ENCODE data around the gene ZNF256. TPM values are rescaled to one million over a fixed set of nuclear protein-coding genes. Genes with fewer than 3 reads are reported as not detected.

Gene ZNF256
- total RNA-seq (1 to 10 TPM; 4.9 to 8.1 TPM), polyA plus RNA-seq (1 to 10 TPM; 2.5 to 2.7 TPM)
- long read RNA-seq, donor 1, partial matches to known transcripts, result 0 of 3 reads
- long read RNA-seq, donor 1, other reads (novel, unspliced or antisense), result 0 of 3 reads
- long read RNA-seq, donor 2, partial matches to known transcripts, result 0 of 3 reads
- long read RNA-seq, donor 2, other reads (novel, unspliced or antisense), result 0 of 3 reads
- long read RNA-seq, donor 3, partial matches to known transcripts, result 0 of 4 reads
- long read RNA-seq, donor 3, other reads (novel, unspliced or antisense), result 0 of 4 reads
- long read RNA-seq, donor 4, result 0 reads
- long read RNA-seq, donor 5, partial matches to known transcripts, result 0 of 6 reads
- long read RNA-seq, donor 5, other reads (novel, unspliced or antisense), result 0 of 6 reads

DNA sequence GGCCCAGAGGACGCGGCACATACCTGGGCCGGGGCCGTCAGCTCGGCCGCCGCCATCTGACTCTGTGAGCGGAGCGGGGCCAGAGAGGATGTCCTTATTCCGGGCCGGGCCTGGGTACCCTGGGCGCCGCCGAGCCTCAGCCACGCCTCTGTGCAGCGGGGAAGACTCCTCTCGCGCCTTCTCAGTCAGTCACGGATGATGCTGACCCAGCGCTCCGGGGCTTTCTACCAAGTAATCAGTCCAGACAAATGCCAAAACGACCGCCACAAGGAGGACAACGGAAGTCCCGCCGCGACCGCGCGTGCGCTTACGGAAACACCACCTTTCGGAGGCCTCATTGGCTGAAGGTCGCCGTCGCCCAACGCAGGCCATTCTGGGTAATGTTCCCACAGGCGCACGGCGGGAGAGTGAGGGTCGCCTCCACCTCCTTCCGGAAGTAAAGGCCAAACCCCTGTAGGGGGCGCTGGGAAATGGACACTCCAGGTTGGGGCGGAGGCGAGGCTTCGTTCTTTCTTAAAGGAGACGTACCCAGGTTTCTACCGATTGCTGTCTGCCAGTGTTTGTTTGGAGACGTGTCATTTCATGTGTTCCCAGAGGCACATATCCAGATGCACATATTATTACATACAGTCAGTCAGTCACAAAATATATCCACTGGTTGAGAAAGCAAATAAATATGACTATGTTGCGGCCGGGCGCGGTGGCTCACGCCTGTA, at the start of gene ZNF256:
Gene ZNF256, minus strand, starts transcription at position 288 of the 716 bp plus-strand sequence. Its CDS starts 232 bp downstream, at position 56.
- Histone ChIP-seq H3K4me3 (peak within 1 kb of the TSS; percentile 90), H3K27ac (ENCODE audit: low read depth in 1 of 2, low read length in 1 of 2) (peak within 1 kb of the TSS; percentile 78 to 83), H3K27me3 (ENCODE audit: control insufficient read depth in 3 of 3, insufficient read depth in 3 of 3, low read length in 2 of 3) (no peaks in the 10 kb centered on the region), H3K9me3 (ENCODE audit: control insufficient read depth in 4 of 4, insufficient read depth in 3 of 4, low read length in 3 of 4) (peaks cover 0 to 54% (median 20%) of the 10 kb centered on the region in 4 donors), H3K36me3 (ENCODE audit: control insufficient read depth in 4 of 4, insufficient read depth in 4 of 4, low read length in 4 of 4) (peaks cover 9 to 28% (median 16%) of the 10 kb centered on the region in 4 donors), H3K4me1 (ENCODE audit: control insufficient read depth in 5 of 5, insufficient read depth in 5 of 5, low read length in 5 of 5) (peaks cover 0 to 8% (median 5%) of the 10 kb centered on the region in 5 donors), H3K9ac (ENCODE audit: insufficient read depth in 1 of 2, low read length in 2 of 2) (peak within 1 kb of the TSS; percentile 68 to 70)
- DNase-seq (peak; percentile 98 to 99 (median 98)), ATAC-seq (ENCODE audit: insufficient read depth, low FRiP score) (peak; percentile 98)
- WGBS, 2 donors, result 5 to 8% methylated on average over 44 to 54 of the region's 54 CpGs
- TF ChIP-seq, protein P1, sequence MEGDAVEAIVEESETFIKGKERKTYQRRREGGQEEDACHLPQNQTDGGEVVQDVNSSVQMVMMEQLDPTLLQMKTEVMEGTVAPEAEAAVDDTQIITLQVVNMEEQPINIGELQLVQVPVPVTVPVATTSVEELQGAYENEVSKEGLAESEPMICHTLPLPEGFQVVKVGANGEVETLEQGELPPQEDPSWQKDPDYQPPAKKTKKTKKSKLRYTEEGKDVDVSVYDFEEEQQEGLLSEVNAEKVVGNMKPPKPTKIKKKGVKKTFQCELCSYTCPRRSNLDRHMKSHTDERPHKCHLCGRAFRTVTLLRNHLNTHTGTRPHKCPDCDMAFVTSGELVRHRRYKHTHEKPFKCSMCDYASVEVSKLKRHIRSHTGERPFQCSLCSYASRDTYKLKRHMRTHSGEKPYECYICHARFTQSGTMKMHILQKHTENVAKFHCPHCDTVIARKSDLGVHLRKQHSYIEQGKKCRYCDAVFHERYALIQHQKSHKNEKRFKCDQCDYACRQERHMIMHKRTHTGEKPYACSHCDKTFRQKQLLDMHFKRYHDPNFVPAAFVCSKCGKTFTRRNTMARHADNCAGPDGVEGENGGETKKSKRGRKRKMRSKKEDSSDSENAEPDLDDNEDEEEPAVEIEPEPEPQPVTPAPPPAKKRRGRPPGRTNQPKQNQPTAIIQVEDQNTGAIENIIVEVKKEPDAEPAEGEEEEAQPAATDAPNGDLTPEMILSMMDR (IDR thresholded peaks at IDR 0.05; ENCODE audit: control extremely low read depth, extremely low read depth), result peak; percentile 45

DNA sequence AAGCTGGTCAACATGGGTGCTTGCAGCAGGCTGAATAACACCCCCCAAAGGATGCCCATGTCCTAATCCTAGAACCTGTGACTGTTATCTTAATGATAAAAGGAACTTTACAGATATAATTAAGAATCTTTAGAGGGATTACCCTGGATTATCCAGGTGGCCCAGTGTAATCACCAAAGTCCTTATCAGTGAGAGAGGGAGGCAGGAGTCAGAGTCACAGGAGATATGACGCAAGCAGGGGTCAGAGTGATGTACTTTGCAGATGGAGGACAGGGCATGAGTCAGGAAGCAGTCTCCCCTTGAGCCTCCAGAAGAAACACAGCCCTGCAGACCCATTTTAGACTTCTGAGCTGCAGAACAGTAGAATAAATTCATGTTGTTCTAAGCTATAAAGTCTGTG, 45.3 kb upstream of the ZNF256 start:
- no peak for DNase-seq
- WGBS, 2 donors, result 97 to 100% methylated on average over 1 of the region's 1 CpG
- H3K4me1 ChIP-seq (ENCODE audit: control insufficient read depth in 5 of 5, insufficient read depth in 5 of 5, low read length in 5 of 5), result no peaks in the 10 kb centered on the region
- H3K27me3 ChIP-seq (ENCODE audit: control insufficient read depth in 3 of 3, insufficient read depth in 3 of 3, low read length in 2 of 3), result no peaks in the 10 kb centered on the region
- H3K9me3 ChIP-seq (ENCODE audit: control insufficient read depth in 4 of 4, insufficient read depth in 3 of 4, low read length in 3 of 4), result peaks cover 2 to 65% (median 48%) of the 10 kb centered on the region in 4 donors
- H3K4me3 ChIP-seq, result no peak overlapping the region
- TF ChIP-seq, protein P1 (IDR thresholded peaks at IDR 0.05; ENCODE audit: control extremely low read depth, extremely low read depth), result no peak
- no peak overlapping the region for H3K27ac ChIP-seq (ENCODE audit: low read depth in 1 of 2, low read length in 1 of 2)
- no peak for ATAC-seq (ENCODE audit: insufficient read depth, low FRiP score)
- no peak overlapping the region for H3K9ac ChIP-seq (ENCODE audit: insufficient read depth in 1 of 2, low read length in 2 of 2)
- peaks cover 28 to 86% (median 54%) of the 10 kb centered on the region in 4 donors for H3K36me3 ChIP-seq (ENCODE audit: control insufficient read depth in 4 of 4, insufficient read depth in 4 of 4, low read length in 4 of 4)

DNA sequence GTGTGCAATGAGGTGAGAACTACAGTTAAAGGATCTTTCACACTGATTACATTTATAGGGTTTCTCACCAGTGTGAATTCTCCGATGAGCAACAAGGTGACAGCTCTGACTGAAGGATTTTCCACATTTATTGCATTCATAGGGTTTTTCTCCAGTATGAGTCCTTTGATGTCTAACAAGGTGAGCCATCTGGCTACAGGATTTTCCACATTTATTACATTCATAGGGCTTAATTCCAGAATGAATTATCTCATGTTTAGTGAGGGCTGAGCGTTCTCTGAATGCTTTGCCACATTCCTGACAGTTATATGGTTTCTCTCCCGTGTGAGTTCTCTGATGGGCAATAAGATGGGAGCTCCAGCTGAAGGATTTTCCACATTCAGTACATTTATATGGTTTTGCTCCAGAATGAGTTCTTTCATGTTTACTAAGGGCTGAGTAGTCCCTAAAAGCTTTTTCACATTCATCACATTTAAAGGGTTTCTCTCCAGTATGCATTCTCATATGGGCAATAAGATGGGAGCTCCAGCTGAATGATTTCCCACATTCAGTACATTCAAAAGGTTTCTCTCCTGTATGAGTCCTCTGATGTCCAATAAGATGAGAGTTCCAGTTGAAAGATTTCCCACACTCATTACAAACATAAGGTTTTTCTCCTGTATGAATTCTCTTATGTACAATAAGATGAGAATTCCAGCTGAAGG, 31.2 kb upstream of the ZNF256 start:
- Histone ChIP-seq H3K4me3 (no peak overlapping the region), H3K36me3 (ENCODE audit: control insufficient read depth in 4 of 4, insufficient read depth in 4 of 4, low read length in 4 of 4) (peaks cover 25 to 84% (median 66%) of the 10 kb centered on the region in 4 donors), H3K27me3 (ENCODE audit: control insufficient read depth in 3 of 3, insufficient read depth in 3 of 3, low read length in 2 of 3) (no peaks in the 10 kb centered on the region), H3K27ac (ENCODE audit: low read depth in 1 of 2, low read length in 1 of 2) (no peak overlapping the region), H3K4me1 (ENCODE audit: control insufficient read depth in 5 of 5, insufficient read depth in 5 of 5, low read length in 5 of 5) (no peaks in the 10 kb centered on the region), H3K9me3 (ENCODE audit: control insufficient read depth in 4 of 4, insufficient read depth in 3 of 4, low read length in 3 of 4) (peaks cover 54 to 85% (median 70%) of the 10 kb centered on the region in 4 donors), H3K9ac (ENCODE audit: insufficient read depth in 1 of 2, low read length in 2 of 2) (no peak overlapping the region)
- ATAC-seq (ENCODE audit: insufficient read depth, low FRiP score) (no peak), DNase-seq (no peak)
- 96 to 98% methylated on average over 3 of the region's 3 CpGs for WGBS, 2 donors
- TF ChIP-seq, protein P1 (IDR thresholded peaks at IDR 0.05; ENCODE audit: control extremely low read depth, extremely low read depth), result no peak

Measured in lung (tissue), 16 donors.